Large intestine (tissue), 3 donors: ENCODE results near the gene DOK3. TPM values are rescaled to one million over a fixed set of nuclear protein-coding genes. Genes with fewer than 3 reads are reported as not detected.
"Not testable (repeated sequence)": the region's sequence is repeated elsewhere in the genome, so short reads cannot be mapped to it uniquely, and the experiment has no call there.

Experiments
- DNase-seq, 2 donors: peaks; one replicate each; pipeline versions ENCODE4 v3.0.0 to v3.0.0-alpha.2; 2013
- H3K27ac ChIP-seq: one replicate; pipeline ENCODE4 v1.5.1; 2013; ENCODE audit warnings: low read length
- H3K27me3 ChIP-seq: 2 replicates; pipeline ENCODE4 v1.6.1; 2013; ENCODE audit warnings: low read length; ENCODE audit not compliant: control insufficient read depth, insufficient read depth
- H3K36me3 ChIP-seq: 2 replicates; pipeline ENCODE4 v1.6.1; 2013; ENCODE audit warnings: low read length; ENCODE audit not compliant: control insufficient read depth, insufficient read depth
- H3K4me1 ChIP-seq: one replicate; pipeline ENCODE4 v1.6.1; 2013; ENCODE audit warnings: low read length; ENCODE audit not compliant: control insufficient read depth, insufficient read depth
- H3K4me3 ChIP-seq: one replicate; pipeline ENCODE4 v1.5.1; 2013; ENCODE audit warnings: low read length
- H3K9me3 ChIP-seq: one replicate; pipeline ENCODE4 v1.6.1; 2013; ENCODE audit warnings: mild to moderate bottlenecking, low read depth, low read length, moderate library complexity; ENCODE audit not compliant: control insufficient read depth
- WGBS: methylation state at CpG from one replicate; pipeline ENCODE4 v1.1.5; 2013; ENCODE audit warnings: low lambda C conversion rate; ENCODE audit not compliant: insufficient coverage; 5-methylcytosine and 5-hydroxymethylcytosine counted together
- polyA plus RNA-seq: library from polyadenylated mRNA; unstranded; fragments of 120-200 nt; gene quantifications from one replicate; pipeline ENCODE4 v1.2.1, GENCODE V29; 2013

DOK3 gene
- polyA plus RNA-seq, 1 donor: 4.7 TPM

DNA sequence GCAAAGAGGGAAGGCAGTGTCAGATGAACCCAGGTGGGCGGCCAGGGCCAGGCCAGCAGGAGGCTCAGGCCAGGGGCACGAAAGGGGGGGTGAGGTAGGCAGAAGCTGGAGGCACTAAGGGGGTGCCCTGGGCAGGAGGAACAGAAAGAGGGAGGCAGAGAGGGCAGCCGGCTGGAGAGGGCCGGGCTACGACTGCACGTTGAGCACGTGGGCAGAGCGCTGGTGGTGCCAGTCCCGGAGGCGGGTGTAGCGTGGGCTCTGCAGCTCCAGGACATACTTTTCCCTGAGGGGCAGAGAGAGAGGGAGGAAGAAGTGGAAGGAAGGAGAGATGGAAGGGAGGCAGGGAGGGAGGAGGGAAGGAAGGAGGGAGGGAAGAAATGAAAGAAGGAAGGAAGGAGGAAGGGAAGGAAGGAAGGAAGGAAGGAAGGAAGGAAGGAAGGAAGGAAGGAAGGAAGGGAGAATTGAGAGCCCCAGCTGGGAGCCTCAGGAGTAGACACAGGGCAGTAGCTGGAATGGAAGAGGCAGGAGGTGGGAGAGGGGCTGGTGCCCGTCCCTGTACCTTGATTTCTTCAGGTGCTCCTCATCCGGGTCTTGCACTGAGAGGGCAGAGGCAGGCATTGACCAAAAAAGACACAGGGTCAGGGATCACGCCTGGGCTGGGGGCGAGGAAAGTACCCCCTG is 19.2 kb downstream of the DOK3 start:
- no peak overlapping the region for H3K27ac ChIP-seq
- peaks cover 42% of the 10 kb centered on the region for H3K36me3 ChIP-seq
- DNase-seq: no peak
- H3K4me3 ChIP-seq: no peak overlapping the region
- H3K4me1 ChIP-seq: peaks cover 20% of the 10 kb centered on the region
- H3K9me3 ChIP-seq: no peaks in the 10 kb centered on the region
- 100% methylated on average over 1 of the region's 15 CpGs for WGBS
- no peaks in the 10 kb centered on the region for H3K27me3 ChIP-seq

DNA sequence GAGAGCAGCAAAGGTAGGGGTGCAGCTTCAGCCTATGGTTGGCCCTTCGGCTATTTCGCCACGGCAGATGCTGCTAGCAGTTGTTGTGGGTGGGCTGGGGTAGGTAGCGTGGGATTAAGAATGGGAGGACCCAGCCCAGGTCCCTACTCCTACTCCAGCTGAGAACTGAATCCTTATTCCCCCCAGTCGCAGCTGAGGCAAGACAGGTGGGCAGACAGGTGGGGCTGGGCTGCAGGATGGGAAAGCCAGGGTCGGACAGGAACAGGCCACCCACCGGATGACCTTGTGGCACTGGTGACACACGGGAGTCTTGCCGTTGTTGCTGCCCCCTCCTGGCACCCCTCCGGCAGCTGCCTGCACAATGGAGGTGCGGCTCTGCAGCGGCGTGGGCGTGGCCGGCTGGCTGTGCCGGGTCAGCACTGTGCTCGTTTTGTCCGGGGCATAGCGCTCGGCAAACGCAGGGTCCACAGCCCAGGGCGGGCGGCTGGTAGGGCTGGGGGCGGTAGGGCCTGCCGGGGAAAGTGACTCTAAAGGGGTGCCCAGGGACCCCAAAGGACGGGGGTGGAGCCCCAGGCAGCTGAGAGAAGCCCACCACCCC is 20.4 kb downstream of the DOK3 start:
- no peaks in the 10 kb centered on the region for H3K9me3 ChIP-seq
- no peak overlapping the region for H3K27ac ChIP-seq
- H3K4me3 ChIP-seq: no peak overlapping the region
- DNase-seq: peak; percentile 51 to 54
- H3K27me3 ChIP-seq: no peaks in the 10 kb centered on the region
- peaks cover 45% of the 10 kb centered on the region for H3K36me3 ChIP-seq
- WGBS: no CpG with 5 or more reads among the region's 26 CpGs
- peaks cover 14% of the 10 kb centered on the region for H3K4me1 ChIP-seq

GRCh38 chr5:177487975-177488374 is 21.7 kb downstream of the DOK3 start:
- Histone ChIP-seq H3K9me3 (no peaks in the 10 kb centered on the region), H3K4me3 (no peak overlapping the region), H3K27me3 (no peaks in the 10 kb centered on the region), H3K27ac (no peak overlapping the region), H3K36me3 (peaks cover 46% of the 10 kb centered on the region), H3K4me1 (peaks cover 6% of the 10 kb centered on the region)
- WGBS: no CpG with 5 or more reads among the region's 15 CpGs
- no peak for DNase-seq

GRCh38 chr5:177487144-177487543 is 22.5 kb downstream of the DOK3 start:
- H3K36me3 ChIP-seq: peaks cover 41% of the 10 kb centered on the region
- WGBS: no CpG with 5 or more reads among the region's 8 CpGs
- no peaks in the 10 kb centered on the region for H3K27me3 ChIP-seq
- DNase-seq: no peak
- H3K9me3 ChIP-seq: no peaks in the 10 kb centered on the region
- H3K27ac ChIP-seq: no peak overlapping the region
- H3K4me1 ChIP-seq: peaks cover 6% of the 10 kb centered on the region
- H3K4me3 ChIP-seq: no peak overlapping the region

GRCh38 chr5:177486256-177486655 is 23.4 kb downstream of the DOK3 start:
- no peak overlapping the region for H3K4me3 ChIP-seq
- peaks cover 44% of the 10 kb centered on the region for H3K36me3 ChIP-seq
- H3K9me3 ChIP-seq: no peaks in the 10 kb centered on the region
- no peak for DNase-seq
- no peaks in the 10 kb centered on the region for H3K27me3 ChIP-seq
- no peak overlapping the region for H3K27ac ChIP-seq
- WGBS: no CpG with 5 or more reads among the region's 3 CpGs
- H3K4me1 ChIP-seq: peaks cover 6% of the 10 kb centered on the region

- DNase-seq, H3K4me1 ChIP-seq, H3K4me3 ChIP-seq, H3K27ac ChIP-seq, H3K27me3 ChIP-seq, H3K9me3 ChIP-seq: not testable (repeated sequence)
- peaks cover 39% of the 10 kb centered on the region for H3K36me3 ChIP-seq
- WGBS: no CpG with 5 or more reads among the region's 3 CpGs
Measured at GRCh38 chr5:177485753-177486152, 23.9 kb downstream of the DOK3 start.

DNA sequence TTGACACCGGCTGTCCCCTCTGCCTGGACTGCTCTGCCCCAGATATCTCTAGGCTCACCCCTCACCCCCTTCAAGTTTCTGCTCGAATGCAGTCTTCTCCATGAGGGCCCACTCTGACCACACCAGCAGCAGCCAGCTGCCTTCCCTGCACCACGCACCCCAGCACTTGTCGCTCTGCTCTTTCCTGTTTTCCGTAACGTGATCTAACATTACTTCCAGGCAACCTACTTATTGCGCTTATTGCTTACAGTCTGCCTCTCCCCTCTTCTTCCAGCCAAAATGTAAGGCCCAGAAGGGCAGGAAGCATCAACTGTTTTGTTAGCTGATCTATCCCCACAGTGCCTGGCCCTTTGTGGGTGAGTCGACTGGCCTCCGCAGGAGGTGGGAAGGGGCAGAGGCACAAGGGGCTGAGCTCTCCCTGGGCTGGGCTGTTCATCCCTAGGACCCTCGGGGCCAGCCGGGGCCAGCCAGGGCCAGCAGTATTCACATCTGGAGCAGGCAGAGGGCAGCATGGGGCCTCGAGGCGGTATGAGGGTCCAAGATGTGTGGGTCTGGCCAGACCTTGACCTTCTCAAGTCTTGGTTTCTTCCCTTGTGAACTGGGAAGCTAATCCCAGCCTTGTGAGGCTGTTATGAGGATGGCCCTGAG is 24.6 kb downstream of the DOK3 start:
- H3K4me3 ChIP-seq: no peak overlapping the region
- WGBS: no CpG with 5 or more reads among the region's 13 CpGs
- no peaks in the 10 kb centered on the region for H3K9me3 ChIP-seq
- peaks cover 36% of the 10 kb centered on the region for H3K36me3 ChIP-seq
- H3K27me3 ChIP-seq: no peaks in the 10 kb centered on the region
- DNase-seq: no peak
- peaks cover 6% of the 10 kb centered on the region for H3K4me1 ChIP-seq
- no peak overlapping the region for H3K27ac ChIP-seq

DNA sequence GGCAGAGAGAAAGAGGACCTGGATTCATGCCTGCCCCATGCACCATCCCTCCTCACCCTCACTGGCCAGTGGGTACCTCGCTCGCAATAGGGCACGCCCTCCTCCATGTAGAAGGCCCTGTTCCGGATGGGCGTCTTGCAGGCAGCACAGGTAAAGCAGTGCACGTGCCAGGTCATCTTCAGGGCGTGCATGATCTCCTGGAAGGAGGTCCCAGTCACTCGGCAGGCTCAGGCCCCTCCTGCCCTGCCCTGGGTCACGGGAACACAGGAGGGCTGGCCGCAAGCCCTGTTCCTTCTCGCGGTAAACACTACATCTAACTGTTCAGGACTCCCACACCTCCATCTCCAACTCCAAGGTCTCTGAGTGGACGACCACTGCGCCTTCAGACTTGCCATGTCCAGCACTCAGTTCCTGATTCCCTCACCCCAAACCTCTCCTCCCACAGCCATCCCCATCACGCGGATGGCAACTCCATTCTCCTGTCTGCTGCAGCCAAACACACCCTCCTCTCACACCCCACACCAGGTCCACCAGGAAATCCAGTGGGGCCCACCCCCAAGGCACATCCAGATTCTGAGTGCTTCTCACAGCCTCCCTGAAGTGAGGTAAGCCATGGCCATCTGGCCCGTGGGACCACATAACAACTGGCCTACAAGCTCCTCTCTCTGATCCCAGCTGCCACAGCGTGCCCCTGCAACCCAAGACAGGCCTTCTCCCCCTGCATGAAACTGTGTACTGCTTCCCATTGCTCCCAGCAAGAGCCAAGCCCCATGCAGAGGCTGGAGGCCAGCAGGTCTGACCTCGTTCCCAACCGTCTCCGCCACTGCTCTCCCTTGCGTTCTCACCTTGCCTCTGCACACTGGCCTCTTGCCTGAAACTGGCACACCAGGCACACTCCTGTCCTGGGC is 25.4 kb downstream of the DOK3 start:
- no peak for DNase-seq
- Histone ChIP-seq H3K4me1 (peaks cover 5% of the 10 kb centered on the region), H3K27ac (no peak overlapping the region), H3K4me3 (no peak overlapping the region), H3K36me3 (peaks cover 33% of the 10 kb centered on the region), H3K9me3 (no peaks in the 10 kb centered on the region), H3K27me3 (no peaks in the 10 kb centered on the region)
- WGBS: no CpG with 5 or more reads among the region's 22 CpGs

GRCh38 chr5:177483042-177483441 is 26.6 kb downstream of the DOK3 start:
- H3K27ac ChIP-seq: no peak overlapping the region
- WGBS: no CpG with 5 or more reads among the region's 9 CpGs

DNA sequence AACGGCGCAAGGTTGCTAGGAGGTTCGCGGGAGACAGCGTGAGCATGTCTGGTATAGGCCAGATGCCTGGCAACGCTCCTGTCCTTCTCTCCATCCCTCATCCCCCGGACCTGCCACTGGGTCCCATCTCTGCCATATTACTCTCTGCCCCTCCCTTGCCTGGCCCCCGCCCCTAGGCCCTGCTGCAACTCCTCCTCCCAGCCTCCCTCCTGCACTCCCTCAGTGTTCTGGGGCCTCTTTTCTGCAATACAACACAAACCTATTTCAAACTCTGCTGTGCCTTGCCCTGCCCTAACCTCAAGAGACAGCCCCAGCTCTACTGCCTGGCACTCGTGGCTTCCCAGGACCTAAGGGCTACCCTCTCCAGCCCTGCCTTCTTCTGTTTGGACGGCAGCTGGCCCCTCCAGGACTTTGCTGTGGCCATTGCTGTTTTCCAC is 27.2 kb downstream of the DOK3 start:
- no peak overlapping the region for H3K4me3 ChIP-seq
- H3K4me1 ChIP-seq: no peaks in the 10 kb centered on the region
- H3K36me3 ChIP-seq: peaks cover 19% of the 10 kb centered on the region
- no peak overlapping the region for H3K27ac ChIP-seq
- H3K9me3 ChIP-seq: no peaks in the 10 kb centered on the region
- WGBS: no CpG with 5 or more reads among the region's 10 CpGs
- H3K27me3 ChIP-seq: no peaks in the 10 kb centered on the region
- no peak for DNase-seq

More at GRCh38 chr5:177483042-177483441, 26.6 kb downstream of the DOK3 start:
- no peaks in the 10 kb centered on the region for H3K4me1 ChIP-seq
- H3K9me3 ChIP-seq: no peaks in the 10 kb centered on the region
- no peaks in the 10 kb centered on the region for H3K27me3 ChIP-seq
- H3K36me3 ChIP-seq: peaks cover 25% of the 10 kb centered on the region
- no peak overlapping the region for H3K4me3 ChIP-seq
- no peak for DNase-seq
